HG02943 (cell line): Measurements from ENCODE around the gene LRFN4.

Source experiments
- ATAC-seq: cut with Tn5 transposase; IDR thresholded peaks from one replicate; pipeline ENCODE4 v1.9.1; 2021; ENCODE audit warnings: mild to moderate bottlenecking, low read depth, moderate library complexity; ENCODE audit not compliant: unreplicated experiment

Gene LRFN4

DNA sequence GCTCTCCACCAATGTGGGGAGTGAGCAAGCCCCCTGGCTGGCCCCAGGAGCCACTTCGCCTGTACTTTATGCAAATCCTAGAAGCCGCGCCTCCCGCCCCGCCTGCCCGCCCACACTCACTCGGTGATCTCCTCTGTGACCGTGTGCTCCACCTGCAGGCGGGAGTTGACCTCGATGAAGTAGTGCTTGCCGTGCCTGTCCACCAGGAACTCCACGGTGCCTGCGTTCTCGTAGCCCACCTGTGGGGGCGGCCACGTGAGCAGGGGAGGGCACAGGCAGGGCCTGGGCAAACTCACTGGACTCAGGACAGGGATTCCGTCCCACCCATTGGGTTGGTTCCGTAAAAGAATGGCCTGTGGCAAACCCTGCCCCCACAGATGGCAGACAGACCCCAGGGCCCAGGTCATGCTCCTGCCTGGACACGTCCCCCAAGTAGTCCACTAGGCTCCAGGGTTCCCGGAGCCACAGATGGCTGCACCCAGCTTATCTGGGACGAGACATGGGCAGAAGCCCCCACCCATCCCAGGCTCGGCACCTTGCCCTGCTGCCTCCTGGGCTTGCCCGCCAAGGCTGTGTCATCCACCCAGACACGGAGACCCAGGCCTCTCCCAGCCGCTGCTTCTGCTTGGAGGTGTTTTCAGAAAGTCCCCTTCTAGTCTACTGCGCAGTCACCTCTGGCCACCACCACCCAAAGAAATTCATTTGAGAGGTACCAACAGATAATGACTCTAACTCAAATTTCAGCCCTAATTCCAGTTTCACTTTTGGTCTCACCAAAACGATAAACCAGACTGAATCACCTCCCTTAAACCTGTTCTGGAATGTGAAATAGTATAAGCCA lies 12.1 kb downstream of the LRFN4 start:
- ATAC-seq: no peak

DNA sequence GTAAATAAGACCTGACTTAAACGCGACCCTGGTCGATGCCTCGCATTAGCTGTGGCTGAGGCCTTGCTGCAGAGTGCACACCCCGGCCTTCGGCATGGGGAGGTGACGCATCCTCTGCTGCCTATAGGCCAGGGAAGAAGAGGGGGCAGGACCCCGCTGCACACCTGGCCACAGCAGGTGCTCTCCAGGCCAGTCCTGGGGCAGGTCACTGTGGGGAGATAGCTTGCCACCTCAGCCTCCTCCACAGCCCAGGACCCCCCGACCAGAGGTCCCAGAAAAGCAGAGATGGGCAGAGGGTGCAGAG lies 12.7 kb downstream of the LRFN4 start:
- ATAC-seq: no peak

DNA sequence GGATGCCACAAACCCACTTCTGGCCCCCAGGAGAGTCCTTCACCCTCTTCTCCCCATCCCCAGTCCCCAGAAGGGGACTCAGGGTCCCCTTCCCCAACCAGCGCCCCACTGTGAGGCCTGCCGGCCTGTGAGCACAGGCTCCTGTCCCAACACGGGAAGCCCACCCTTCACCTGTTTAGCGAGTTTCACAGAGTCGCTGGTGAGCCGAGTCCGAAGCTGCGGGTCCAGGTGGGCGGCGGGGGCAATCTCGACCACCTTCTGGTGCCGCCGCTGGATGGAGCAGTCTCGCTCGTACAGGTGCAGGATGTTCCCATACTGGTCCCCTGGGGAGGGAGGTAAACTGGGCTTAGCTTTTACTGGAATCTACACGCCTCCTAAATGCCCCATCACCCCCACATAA lies 13.3 kb downstream of the LRFN4 start:
- no peak for ATAC-seq

DNA sequence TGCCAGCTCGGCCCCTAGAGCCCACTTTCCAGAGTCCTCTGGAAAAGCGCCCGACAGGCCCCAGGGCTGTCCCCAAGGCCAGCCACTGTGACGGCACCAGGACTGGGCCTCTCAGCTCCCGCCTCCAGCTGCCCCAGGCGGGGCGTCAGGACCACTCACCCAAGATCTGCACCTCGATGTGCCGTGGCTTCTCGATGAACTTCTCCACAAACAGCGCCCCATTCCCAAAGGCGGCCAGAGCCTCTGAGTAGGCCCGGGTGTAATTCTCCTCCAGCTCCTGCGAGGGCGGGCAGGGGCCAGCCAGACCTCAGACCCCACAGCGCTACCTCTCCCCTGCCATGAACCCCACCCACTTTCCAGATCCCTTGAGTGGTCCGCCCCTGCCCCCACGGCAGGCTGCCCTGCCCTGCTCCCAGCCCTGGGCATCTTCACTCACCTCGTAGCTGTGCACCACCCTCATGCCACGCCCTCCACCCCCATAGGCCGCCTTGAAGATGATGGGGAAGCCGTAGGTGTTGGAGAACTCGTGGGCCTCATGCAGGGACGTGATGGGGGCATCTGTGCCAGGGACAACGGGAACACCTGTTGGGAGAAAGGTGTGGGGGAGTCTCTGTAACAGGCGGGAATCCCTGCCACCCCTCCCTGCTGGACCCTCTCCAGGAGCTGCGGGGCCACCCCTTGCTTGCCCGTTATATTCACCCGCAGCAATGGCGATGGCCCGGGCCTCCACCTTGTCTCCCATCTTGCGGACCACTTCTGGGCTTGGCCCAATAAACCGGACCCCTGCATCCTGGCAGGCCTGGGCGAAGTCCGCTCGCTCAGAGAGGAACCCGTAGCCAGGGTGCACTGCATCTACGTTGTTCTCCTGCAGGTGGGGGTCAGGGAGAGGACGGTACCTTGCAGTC lies 14.0 kb downstream of the LRFN4 start:
- ATAC-seq: no peak

DNA sequence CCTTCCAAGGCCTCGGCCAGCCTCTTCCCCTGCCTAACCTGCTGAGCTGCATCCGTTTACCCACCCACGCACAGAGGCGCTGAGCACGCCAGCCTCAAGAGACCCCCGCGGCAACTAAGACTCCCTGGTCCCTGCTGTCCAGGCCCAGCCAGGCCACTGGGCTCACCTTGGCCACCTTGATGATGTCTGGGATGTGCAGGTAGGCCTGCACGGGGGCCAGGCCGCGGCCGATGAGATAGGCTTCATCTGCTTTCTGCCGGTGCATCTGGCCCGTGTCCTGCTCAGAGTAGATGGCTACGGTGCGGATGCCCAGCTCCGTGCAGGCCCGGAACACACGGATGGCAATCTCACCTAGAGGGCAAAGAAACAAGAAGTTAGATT lies 14.6 kb downstream of the LRFN4 start:
- no peak for ATAC-seq

DNA sequence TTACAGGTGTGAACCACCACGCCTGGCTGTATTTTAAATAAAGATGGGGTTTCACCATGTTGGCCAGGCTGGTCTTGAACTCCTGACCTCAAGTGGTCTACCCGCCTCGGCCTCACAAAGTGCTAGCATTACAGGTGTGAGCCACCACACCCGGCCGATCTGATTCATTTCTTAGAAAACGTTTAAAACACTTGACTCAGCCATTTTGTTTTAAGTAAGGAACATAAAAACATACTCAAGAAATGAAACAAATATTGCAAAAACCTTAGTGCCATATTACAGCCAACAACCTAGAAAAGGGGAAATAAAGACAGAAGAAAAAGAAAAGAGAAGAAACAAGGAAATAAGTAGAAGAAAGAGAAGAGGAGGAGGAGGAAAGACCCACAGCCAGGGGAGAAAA lies 17.4 kb downstream of the LRFN4 start:
- ATAC-seq: no peak

DNA sequence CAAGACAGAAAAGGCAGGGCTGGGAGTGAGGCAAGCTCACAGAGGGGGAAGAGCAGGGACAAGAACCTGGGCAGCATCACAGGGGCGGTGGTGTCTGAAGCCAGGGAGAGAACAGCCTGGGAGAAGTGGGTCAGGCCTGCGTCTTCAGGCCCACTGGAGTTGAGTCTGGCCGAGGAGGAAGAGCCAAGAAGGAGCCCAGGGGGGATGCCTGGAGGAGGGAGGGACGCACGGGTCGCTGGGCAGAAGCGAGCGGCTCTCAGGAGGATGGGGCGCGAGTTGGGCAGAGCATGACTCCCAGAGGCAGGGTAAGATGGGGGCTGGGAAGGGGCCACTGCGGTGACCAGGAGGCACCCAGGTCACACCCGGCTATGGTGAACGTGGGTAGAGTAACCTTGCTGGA lies 18.5 kb downstream of the LRFN4 start:
- ATAC-seq: no peak

DNA sequence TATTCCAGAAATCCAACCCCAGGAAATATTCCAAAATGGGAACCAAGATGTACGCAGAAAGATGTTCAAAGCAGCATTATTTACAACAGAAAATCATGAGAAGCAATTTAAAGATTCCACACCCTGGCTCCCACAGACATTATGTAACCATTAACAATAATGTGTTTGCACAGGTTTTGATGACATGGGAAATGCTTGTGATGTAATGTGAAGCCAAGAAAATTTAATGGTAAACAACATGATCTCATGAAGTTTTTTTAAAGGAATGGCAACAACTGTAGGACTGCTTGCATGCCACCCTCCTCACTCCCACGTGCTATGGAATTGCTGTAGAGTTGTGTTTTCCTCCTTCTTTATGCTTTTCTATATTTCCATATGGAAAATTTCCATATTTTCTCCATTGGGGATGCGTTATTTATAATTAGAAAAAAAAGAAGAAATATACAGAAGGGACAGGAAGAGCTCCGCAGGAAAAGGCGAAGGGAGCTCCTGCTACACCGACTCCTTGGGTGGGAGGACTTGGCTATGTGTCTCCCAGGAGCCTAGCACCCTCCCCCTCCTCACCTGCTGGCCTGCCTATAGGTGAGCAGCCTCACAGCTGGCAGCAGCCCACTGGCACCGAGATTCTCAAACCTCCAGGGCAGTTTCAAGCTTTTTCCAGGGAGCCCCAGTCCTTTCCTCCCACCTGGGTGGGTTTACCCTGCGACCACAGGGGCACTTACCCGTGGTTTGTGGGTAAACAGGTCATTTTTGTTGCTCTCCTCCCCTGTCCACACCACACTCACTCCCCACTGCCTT lies 20.9 kb downstream of the LRFN4 start:
- no peak for ATAC-seq

DNA sequence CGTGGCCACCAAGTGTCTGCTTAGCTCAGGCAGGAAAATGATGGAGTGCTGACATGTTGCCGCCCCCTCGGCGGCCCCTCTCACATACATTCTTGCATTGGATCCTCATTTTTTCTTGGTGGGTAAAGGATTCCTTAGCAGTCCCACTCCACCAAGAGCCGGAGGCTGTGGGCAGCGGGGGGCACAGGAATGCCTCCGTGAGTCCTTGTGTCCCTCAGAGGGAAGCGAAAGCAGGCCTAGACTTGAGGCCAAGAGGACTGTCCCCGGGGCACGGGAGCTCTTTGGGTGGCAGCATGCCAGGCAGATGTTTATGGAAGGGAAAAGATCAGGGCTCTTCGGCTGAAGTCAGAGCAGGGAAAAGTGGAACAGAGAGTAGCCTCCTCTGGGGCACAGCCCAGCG lies 21.6 kb downstream of the LRFN4 start:
- no peak for ATAC-seq

DNA sequence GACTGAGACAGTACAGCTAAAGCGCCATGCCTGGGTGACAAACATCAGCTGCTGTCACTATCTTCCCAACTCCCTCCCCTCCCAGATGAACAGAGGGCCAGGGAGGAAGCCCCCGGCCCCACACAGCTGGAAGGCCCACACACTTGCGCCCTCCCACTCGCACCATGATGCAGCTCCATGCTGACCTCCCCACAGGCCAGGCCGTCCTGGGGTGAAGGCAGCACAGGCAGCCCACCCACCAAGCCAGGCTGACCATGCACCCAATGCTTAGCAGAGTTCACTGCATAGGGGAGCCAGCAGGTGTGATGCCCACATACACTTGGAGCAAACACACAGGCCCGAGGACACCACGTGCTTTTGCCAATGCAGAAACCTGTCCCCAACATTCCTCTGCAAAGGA lies 22.1 kb downstream of the LRFN4 start:
- ATAC-seq: no peak

DNA sequence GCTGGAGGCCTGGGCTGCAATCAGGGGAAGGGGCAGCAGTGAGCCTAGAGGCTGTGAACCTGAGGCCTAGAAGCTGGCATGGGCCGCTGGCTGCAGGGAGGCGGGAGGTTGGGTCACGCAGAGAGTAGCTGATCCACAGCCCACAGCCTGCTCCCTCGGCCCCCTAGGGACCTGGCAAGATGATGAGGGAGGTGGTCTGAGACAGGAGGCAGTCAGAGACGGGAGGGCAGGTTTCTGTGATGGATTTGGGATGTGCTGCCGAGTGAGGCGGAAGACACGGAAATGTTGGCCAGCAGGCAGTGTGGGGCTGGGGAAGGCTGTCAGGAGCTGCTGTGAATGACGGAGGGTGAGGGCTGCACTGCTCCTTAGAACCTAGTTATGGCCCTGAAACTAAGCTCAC lies 22.7 kb downstream of the LRFN4 start:
- ATAC-seq: no peak

DNA sequence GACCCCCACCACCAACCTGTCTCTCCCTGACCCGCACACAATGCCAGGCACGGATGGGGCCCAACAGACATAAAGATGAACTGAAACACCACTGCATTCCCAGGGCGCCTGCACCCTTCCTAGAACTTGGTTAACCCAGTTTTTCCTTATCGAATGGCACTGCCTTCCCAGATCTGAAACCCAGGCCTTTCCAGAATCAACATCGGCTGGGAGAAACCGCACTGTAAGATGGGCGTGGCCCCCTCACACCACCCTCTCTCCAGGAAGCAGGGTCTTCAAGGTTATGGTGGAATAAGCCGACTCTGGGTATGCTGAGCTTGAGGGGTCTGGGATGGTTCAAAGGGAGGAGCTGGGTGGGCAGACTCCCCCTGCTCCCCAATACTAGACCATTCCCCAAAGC lies 23.1 kb downstream of the LRFN4 start:
- ATAC-seq: no peak

DNA sequence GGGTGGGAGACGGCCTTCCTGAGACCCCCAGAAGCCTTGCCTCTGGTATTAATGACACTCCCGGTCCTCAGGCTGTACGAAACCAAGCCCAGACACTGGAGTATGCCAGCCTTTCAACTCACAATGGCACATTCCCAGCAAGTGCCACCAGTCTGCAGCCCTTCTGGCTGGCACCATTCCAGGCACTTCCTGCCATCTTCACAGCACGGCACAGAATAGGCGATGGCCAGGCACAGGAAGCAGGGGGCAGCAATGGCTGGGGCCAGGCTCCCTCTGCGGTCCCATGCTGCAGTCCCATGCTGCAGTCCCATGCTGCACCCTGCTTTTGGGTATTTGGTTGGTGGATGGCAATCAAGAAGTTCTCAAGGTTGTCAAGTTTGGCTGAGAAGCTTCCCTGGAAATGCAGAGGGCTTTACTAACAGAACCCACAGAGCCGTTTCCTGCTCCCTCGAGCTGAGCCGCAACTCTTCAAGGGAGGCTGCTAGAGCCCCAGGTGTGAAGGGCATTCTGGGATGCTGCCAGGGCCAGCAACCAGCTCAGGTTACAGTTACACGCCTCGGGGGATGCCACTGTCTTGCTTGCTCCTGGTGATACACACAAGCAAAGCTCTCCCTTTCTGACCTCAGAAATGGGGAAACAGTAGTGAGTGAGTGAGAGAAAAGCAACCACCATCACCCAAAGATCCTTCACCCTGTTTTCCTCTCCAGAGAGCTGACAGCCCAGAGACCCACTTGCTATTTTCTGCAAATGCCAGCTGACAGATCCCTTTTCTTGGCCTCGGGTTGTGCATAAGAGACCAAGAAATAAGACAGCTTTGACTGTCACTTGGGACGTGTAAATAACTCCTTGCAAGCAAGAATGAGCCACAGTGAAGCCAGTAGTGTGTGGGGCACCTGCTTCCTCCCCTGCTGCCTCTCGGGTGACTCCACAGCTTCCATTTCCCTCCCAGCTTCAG lies 23.9 kb downstream of the LRFN4 start:
- ATAC-seq: no peak

DNA sequence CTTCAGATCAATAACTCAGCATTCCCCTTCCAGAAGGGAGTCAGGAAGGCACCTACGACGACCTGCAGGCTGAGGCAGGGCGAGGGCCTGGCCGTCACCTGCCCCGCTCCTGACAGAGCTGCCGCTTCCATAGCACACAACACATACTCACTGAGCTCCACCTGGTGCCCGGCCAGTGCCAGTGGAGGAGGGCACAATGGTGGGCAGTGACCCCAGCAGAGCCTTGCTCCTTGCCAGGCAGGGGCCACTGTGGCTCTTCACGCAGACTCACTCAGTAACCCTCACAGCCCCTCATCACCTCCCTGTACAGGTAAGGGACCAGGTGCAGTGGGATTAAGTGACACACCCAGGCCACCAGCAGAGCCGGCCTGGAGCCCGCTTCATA lies 24.6 kb downstream of the LRFN4 start:
- ATAC-seq: no peak

DNA sequence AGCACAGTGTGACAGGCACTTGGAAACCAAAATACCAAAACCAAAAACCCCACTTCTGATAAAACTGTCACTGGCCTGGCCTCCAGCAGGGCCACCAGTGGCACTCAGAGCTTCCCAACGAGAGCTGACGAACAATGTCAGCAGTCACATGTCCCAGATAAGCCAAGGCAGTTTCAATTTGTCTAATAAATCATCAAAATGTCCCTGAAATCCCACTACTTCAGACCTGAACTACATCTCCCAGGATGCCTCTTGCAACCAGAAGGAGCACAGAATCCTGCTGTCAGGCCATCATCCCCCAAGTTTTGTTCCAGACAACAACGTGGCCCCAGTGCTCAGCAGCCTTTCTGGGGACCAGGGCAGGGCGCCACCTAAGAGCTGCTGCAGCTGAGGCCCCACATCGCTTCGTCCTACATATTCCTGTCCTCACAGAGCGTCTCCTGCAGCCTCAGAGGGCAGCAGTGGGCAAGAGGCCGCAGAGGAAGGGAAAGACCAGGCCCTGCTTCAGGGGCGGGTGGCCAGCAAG lies 25.1 kb downstream of the LRFN4 start:
- ATAC-seq: no peak

DNA sequence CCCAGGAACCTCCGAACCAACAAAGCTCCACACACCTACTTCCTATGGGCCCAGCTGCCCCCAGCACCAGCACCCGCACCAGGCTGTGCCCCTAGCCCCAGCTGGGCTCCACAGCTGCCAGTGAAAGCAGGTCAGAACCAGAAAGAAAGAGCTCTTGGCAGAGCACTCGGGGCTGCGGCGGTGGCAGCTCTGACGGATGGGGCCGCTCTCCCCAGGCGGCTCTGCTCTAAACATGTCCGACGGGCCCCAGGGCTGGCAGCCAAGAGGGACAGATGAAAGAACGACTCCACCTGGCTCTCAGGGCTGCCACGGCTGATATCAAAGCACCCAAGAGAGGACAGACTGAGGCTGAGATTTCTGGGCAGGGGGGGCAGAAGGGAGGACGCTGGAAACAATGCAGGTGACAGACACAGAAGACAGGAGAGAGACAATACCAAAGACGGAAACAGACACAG lies 25.7 kb downstream of the LRFN4 start:
- no peak for ATAC-seq

DNA sequence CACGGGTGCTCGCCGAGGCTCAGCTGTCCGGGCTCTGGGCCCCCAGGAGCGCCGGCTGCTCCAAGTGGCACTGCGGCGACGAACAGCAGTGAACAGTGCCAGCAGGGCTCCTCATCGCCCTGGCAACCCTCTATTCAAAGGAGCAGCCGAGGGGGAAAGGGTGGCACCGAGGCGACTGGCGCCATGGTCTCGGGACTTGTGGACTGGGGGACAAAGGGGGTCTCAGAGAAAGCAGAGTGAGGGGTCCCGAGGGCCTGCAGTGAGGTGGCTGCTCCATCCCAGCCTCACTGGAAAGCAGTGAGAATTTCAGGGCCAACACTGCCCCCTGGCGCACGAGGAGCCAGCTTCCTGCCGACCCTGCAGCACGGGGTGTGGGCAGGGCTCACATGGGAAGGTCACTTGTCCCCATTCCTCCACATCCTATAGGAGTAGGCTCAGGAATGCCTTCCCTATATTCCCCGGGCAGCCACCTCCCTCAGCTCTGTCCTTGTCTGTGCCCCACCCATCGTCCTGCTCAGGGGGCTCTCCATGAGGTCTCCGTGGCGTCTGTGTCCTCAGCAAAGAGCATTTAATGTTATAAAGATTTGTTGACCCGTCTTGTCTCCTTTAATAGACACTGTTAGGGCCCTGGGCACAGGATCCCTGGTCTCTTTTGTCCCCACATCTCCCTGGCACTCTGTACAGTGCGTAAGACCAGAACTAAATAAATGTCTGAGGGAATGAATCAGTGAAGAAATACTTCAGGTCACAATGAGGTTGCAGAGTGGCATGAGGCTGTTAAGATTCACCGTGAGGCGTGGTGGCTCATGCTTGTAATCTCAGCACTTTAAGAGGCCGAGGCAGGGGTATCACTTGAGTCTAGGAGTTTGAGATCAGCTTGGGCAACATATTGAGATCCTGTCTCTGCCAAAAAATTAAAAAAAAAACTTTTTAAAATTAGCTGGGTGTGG lies 26.4 kb downstream of the LRFN4 start:
- no peak for ATAC-seq

DNA sequence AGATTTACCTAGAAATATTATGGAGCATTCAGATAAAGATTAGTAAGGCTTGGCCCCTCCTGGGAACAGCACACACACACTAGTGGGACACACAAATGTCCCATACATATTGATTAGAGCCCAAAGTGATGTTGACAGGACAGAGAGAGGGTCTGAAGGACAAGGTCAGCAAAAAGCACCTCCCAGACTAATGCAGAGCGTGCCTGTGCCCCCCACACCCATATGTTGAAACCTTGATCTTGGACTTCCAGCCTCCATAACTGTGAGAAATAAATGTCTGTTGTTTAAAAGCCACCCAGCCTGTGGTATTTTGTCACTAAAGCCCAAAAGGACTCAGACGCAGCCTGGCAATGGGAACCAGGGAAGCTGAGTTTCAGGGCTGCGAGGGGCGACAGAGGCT lies 27.6 kb downstream of the LRFN4 start:
- no peak for ATAC-seq

DNA sequence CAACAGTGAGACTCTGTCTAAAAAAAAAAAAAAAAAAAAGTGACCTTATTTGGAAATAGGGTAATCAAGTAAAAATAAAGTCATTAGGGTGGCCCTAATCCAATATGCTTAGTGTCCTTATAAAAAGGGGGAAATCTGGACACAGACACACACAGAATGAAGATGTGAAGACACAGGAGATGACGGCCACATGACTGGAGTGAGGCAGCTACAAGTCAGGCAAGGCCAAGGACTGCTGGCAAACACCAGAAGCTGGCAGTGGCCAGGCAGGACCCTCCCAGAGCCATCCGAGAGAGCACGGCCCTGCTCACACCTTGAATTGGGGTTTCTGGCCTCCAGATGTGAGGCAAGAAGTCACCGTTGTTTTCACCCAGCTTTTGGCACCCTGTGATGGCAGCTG lies 28.6 kb downstream of the LRFN4 start:
- no peak for ATAC-seq
